ENCODE results near the gene PDE11A.
A peak's percentile ranks its signal among the peaks of the same experiment; 100 is the strongest.

- TF ChIP-seq POLR2A (IDR thresholded peaks at IDR 0.05; ENCODE audit: low read depth, low read length): no peak
- TF ChIP-seq TAF1 (IDR thresholded peaks at IDR 0.05; ENCODE audit: low read depth, low read length): no peak
- TF ChIP-seq POLR2AphosphoS5 (IDR thresholded peaks at IDR 0.05; ENCODE audit: low read depth, low read length): no peak
- 0 out of 2 replicates have a peak, but pooled peaks have one; percentile 29 for TF ChIP-seq SPI1 (IDR thresholded peaks at IDR 0.05; ENCODE audit: low read depth, low read length)
- no peak for TF ChIP-seq POU2F2 (IDR thresholded peaks at IDR 0.05; ENCODE audit: low read depth, low read length)
These were observed 435.9 kb downstream of the PDE11A start for GRCh38 chr2:177636672-177637071.
